ENCODE measurements around the gene CCDC91. TPM values are rescaled to one million over a fixed set of nuclear protein-coding genes. Genes with fewer than 3 reads are reported as not detected.

The CCDC91 gene
- polyA plus RNA-seq (2012; ENCODE audit: low read depth, missing spikeins), result 9.9 TPM

- peak; percentile 89 for FAIRE-seq
Observed at GRCh38 chr12:28190321-28191050, at the start of gene CCDC91. CCDC91 (plus strand) TSS chr12:28190456; CDS start chr12:28257216, 66,760 bp downstream.

GRCh38 chr12:28144059-28144458 is 46.2 kb upstream of the CCDC91 start:
- DNase-seq (ENCODE audit: insufficient read length, low spot score) (no peak), FAIRE-seq (no peak)
- TF ChIP-seq SPI1 (IDR thresholded peaks at IDR 0.05; ENCODE audit: low read depth, low read length) (no peak), PAX5 (IDR thresholded peaks at IDR 0.05; ENCODE audit: insufficient read depth, low read length, severe bottlenecking) (no peak), TAF1 (IDR thresholded peaks at IDR 0.05; ENCODE audit: low read depth, low read length) (no peak), POLR2A (IDR thresholded peaks at IDR 0.05; ENCODE audit: low read depth, low read length) (no peak), POU2F2 (IDR thresholded peaks at IDR 0.05; ENCODE audit: low read depth, low read length) (no peak), POLR2AphosphoS5 (IDR thresholded peaks at IDR 0.05; ENCODE audit: low read depth, low read length) (no peak)

More at GRCh38 chr12:28190321-28191050, at the start of gene CCDC91:
- DNase-seq (ENCODE audit: insufficient read length, low spot score), result peak; percentile 71
- TF ChIP-seq TAF1 (IDR thresholded peaks at IDR 0.05; ENCODE audit: low read depth, low read length) (peak; percentile 48), POLR2AphosphoS5 (IDR thresholded peaks at IDR 0.05; ENCODE audit: low read depth, low read length) (peak; percentile 84), POU2F2 (IDR thresholded peaks at IDR 0.05; ENCODE audit: low read depth, low read length) (0 out of 2 replicates have a peak, but pooled peaks have one; percentile 37), PAX5 (IDR thresholded peaks at IDR 0.05; ENCODE audit: insufficient read depth, low read length, severe bottlenecking) (peak; percentile 99), SPI1 (IDR thresholded peaks at IDR 0.05; ENCODE audit: low read depth, low read length) (no peak), POLR2A (IDR thresholded peaks at IDR 0.05; ENCODE audit: low read depth, low read length) (peak; percentile 86)

GRCh38 chr12:28144532-28144931 is 45.7 kb upstream of the CCDC91 start:
- DNase-seq (ENCODE audit: insufficient read length, low spot score) (no peak), FAIRE-seq (no peak)
- no peak for TF ChIP-seq PAX5 (IDR thresholded peaks at IDR 0.05; ENCODE audit: insufficient read depth, low read length, severe bottlenecking)
- TF ChIP-seq POLR2AphosphoS5 (IDR thresholded peaks at IDR 0.05; ENCODE audit: low read depth, low read length), result no peak
- TF ChIP-seq SPI1 (IDR thresholded peaks at IDR 0.05; ENCODE audit: low read depth, low read length), result no peak
- no peak for TF ChIP-seq TAF1 (IDR thresholded peaks at IDR 0.05; ENCODE audit: low read depth, low read length)
- no peak for TF ChIP-seq POLR2A (IDR thresholded peaks at IDR 0.05; ENCODE audit: low read depth, low read length)
- no peak for TF ChIP-seq POU2F2 (IDR thresholded peaks at IDR 0.05; ENCODE audit: low read depth, low read length)

- TF ChIP-seq POLR2A (IDR thresholded peaks at IDR 0.05; ENCODE audit: low read depth, low read length), result no peak
- TF ChIP-seq SPI1 (IDR thresholded peaks at IDR 0.05; ENCODE audit: low read depth, low read length), result no peak
- TF ChIP-seq TAF1 (IDR thresholded peaks at IDR 0.05; ENCODE audit: low read depth, low read length), result no peak
- TF ChIP-seq POU2F2 (IDR thresholded peaks at IDR 0.05; ENCODE audit: low read depth, low read length), result no peak
- TF ChIP-seq POLR2AphosphoS5 (IDR thresholded peaks at IDR 0.05; ENCODE audit: low read depth, low read length), result no peak
- no peak for TF ChIP-seq PAX5 (IDR thresholded peaks at IDR 0.05; ENCODE audit: insufficient read depth, low read length, severe bottlenecking)
- no peak for FAIRE-seq
- DNase-seq (ENCODE audit: insufficient read length, low spot score), result no peak
Observed at GRCh38 chr12:28145216-28145615, 45.0 kb upstream of the CCDC91 start.

- no peak for FAIRE-seq
- no peak for TF ChIP-seq TAF1 (IDR thresholded peaks at IDR 0.05; ENCODE audit: low read depth, low read length)
- no peak for TF ChIP-seq POLR2A (IDR thresholded peaks at IDR 0.05; ENCODE audit: low read depth, low read length)
- TF ChIP-seq POU2F2 (IDR thresholded peaks at IDR 0.05; ENCODE audit: low read depth, low read length), result no peak
- no peak for TF ChIP-seq SPI1 (IDR thresholded peaks at IDR 0.05; ENCODE audit: low read depth, low read length)
- TF ChIP-seq POLR2AphosphoS5 (IDR thresholded peaks at IDR 0.05; ENCODE audit: low read depth, low read length), result no peak
- no peak for TF ChIP-seq PAX5 (IDR thresholded peaks at IDR 0.05; ENCODE audit: insufficient read depth, low read length, severe bottlenecking)
- DNase-seq (ENCODE audit: insufficient read length, low spot score), result no peak
Observed at GRCh38 chr12:28149279-28149678, 41.0 kb upstream of the CCDC91 start.

GRCh38 chr12:28156362-28156761 is 33.9 kb upstream of the CCDC91 start:
- TF ChIP-seq POLR2AphosphoS5 (IDR thresholded peaks at IDR 0.05; ENCODE audit: low read depth, low read length) (no peak), SPI1 (IDR thresholded peaks at IDR 0.05; ENCODE audit: low read depth, low read length) (no peak), TAF1 (IDR thresholded peaks at IDR 0.05; ENCODE audit: low read depth, low read length) (no peak), PAX5 (IDR thresholded peaks at IDR 0.05; ENCODE audit: insufficient read depth, low read length, severe bottlenecking) (no peak), POU2F2 (IDR thresholded peaks at IDR 0.05; ENCODE audit: low read depth, low read length) (no peak), POLR2A (IDR thresholded peaks at IDR 0.05; ENCODE audit: low read depth, low read length) (no peak)
- FAIRE-seq (no peak), DNase-seq (ENCODE audit: insufficient read length, low spot score) (no peak)

GRCh38 chr12:28156804-28157203 is 33.5 kb upstream of the CCDC91 start:
- DNase-seq (ENCODE audit: insufficient read length, low spot score), result no peak
- no peak for FAIRE-seq
- TF ChIP-seq POU2F2 (IDR thresholded peaks at IDR 0.05; ENCODE audit: low read depth, low read length), result no peak

GRCh38 chr12:28158353-28158752 is 31.9 kb upstream of the CCDC91 start:
- TF ChIP-seq SPI1 (IDR thresholded peaks at IDR 0.05; ENCODE audit: low read depth, low read length), result no peak
- no peak for TF ChIP-seq POLR2AphosphoS5 (IDR thresholded peaks at IDR 0.05; ENCODE audit: low read depth, low read length)
- TF ChIP-seq PAX5 (IDR thresholded peaks at IDR 0.05; ENCODE audit: insufficient read depth, low read length, severe bottlenecking), result no peak
- TF ChIP-seq POLR2A (IDR thresholded peaks at IDR 0.05; ENCODE audit: low read depth, low read length), result no peak
- no peak for TF ChIP-seq POU2F2 (IDR thresholded peaks at IDR 0.05; ENCODE audit: low read depth, low read length)
- no peak for TF ChIP-seq TAF1 (IDR thresholded peaks at IDR 0.05; ENCODE audit: low read depth, low read length)
- DNase-seq (ENCODE audit: insufficient read length, low spot score), result no peak
- no peak for FAIRE-seq

GRCh38 chr12:28159688-28160087 is 30.6 kb upstream of the CCDC91 start:
- FAIRE-seq, result no peak
- no peak for TF ChIP-seq POLR2AphosphoS5 (IDR thresholded peaks at IDR 0.05; ENCODE audit: low read depth, low read length)
- no peak for TF ChIP-seq POU2F2 (IDR thresholded peaks at IDR 0.05; ENCODE audit: low read depth, low read length)
- TF ChIP-seq SPI1 (IDR thresholded peaks at IDR 0.05; ENCODE audit: low read depth, low read length), result no peak
- no peak for TF ChIP-seq PAX5 (IDR thresholded peaks at IDR 0.05; ENCODE audit: insufficient read depth, low read length, severe bottlenecking)
- TF ChIP-seq TAF1 (IDR thresholded peaks at IDR 0.05; ENCODE audit: low read depth, low read length), result no peak
- no peak for TF ChIP-seq POLR2A (IDR thresholded peaks at IDR 0.05; ENCODE audit: low read depth, low read length)
- DNase-seq (ENCODE audit: insufficient read length, low spot score), result no peak
